HL-60/S4 treated with retinoic acid at 250 ng/mL for 4 days and 3 days (cell line): ENCODE results near the gene EFHC1.

Experiments
- in situ Hi-C: fragments of 300-500 bp; cut with MboI; formaldehyde crosslinking; loops from 2 replicates; pipeline ENCODE4 v1.7.0; 2022; ENCODE audit warnings: low sequenced_read_pairs

Gene EFHC1

GRCh38 chr6:52500238-52501129 is 80.3 kb downstream of the EFHC1 start:
- in situ Hi-C loops, result no loop called here

- in situ Hi-C loops, result no loop called here
These were observed 82.3 kb downstream of the EFHC1 start for GRCh38 chr6:52502306-52503029.

- in situ Hi-C loops, result no loop called here
These were observed 83.2 kb downstream of the EFHC1 start for GRCh38 chr6:52503323-52503747.

GRCh38 chr6:52503851-52504781 is 84.0 kb downstream of the EFHC1 start:
- in situ Hi-C loops, result no loop called here

GRCh38 chr6:52504782-52505136 is 84.6 kb downstream of the EFHC1 start:
- in situ Hi-C loops, result no loop called here

- in situ Hi-C loops, result no loop called here
These were observed 85.7 kb downstream of the EFHC1 start for GRCh38 chr6:52505726-52506409.

- in situ Hi-C loops, result no loop called here
These were observed 86.3 kb downstream of the EFHC1 start for GRCh38 chr6:52506476-52506875.

- in situ Hi-C loops, result no loop called here
These were observed 87.6 kb downstream of the EFHC1 start for GRCh38 chr6:52507557-52508260.

GRCh38 chr6:52508261-52508739 is 88.2 kb downstream of the EFHC1 start:
- in situ Hi-C loops, result no loop called here

GRCh38 chr6:52509281-52510212 is 89.4 kb downstream of the EFHC1 start:
- in situ Hi-C loops, result no loop called here

- in situ Hi-C loops, result no loop called here
These were observed 90.0 kb downstream of the EFHC1 start for GRCh38 chr6:52510213-52510562.

- in situ Hi-C loops, result no loop called here
These were observed 91.0 kb downstream of the EFHC1 start for GRCh38 chr6:52511163-52511562.

GRCh38 chr6:52511572-52512151 is 91.5 kb downstream of the EFHC1 start:
- in situ Hi-C loops, result no loop called here

GRCh38 chr6:52512199-52512598 is 92.1 kb downstream of the EFHC1 start:
- in situ Hi-C loops, result no loop called here

GRCh38 chr6:52513464-52513863 is 93.3 kb downstream of the EFHC1 start:
- in situ Hi-C loops, result no loop called here

GRCh38 chr6:52513896-52514295 is 93.8 kb downstream of the EFHC1 start:
- in situ Hi-C loops, result no loop called here

- in situ Hi-C loops, result no loop called here
These were observed 94.4 kb downstream of the EFHC1 start for GRCh38 chr6:52514514-52514913.

GRCh38 chr6:52515219-52515960 is 95.2 kb downstream of the EFHC1 start:
- in situ Hi-C loops, result no loop called here
